Neural progenitor cell (in vitro differentiated cells): ENCODE measurements around the gene PTPRN2.

Experiments used
- EZH2 ChIP-seq: fragments of 200-600 bp; sonication (generic); IDR thresholded peaks from 2 replicates; pipeline ENCODE4 v1.6.1; 2017; ENCODE audit warnings: antibody characterized with exemption, mild to moderate bottlenecking, moderate library complexity
- TF ChIP-seq, protein P1 (sequence below): fragments of 200-600 bp; sonication (generic); IDR thresholded peaks from 2 replicates; pipeline ENCODE4 v1.5.1; 2017; ENCODE audit warnings: antibody characterized with exemption, mild to moderate bottlenecking

DNA sequence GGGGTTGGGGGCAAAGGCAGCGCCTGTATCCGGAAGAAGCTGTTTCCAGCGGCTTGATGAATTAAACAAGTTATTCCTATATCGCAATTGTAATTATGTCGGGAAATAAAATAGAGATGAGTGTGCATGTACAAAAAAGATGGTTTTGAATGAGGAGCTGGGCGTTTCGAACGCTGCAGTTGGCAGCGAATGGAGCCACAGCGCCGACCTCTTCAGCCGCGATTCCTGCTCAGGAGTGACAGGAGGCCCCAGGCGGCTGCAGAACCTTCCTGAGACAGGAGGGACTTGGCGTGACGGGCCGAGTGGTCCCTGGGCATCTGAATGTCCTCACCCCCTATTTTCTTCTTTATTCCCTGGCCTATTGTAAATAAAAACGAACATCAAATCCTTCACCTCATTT, 1065.9 kb downstream of the PTPRN2 start:
- TF ChIP-seq EZH2, result no peak
- TF ChIP-seq, protein P1, sequence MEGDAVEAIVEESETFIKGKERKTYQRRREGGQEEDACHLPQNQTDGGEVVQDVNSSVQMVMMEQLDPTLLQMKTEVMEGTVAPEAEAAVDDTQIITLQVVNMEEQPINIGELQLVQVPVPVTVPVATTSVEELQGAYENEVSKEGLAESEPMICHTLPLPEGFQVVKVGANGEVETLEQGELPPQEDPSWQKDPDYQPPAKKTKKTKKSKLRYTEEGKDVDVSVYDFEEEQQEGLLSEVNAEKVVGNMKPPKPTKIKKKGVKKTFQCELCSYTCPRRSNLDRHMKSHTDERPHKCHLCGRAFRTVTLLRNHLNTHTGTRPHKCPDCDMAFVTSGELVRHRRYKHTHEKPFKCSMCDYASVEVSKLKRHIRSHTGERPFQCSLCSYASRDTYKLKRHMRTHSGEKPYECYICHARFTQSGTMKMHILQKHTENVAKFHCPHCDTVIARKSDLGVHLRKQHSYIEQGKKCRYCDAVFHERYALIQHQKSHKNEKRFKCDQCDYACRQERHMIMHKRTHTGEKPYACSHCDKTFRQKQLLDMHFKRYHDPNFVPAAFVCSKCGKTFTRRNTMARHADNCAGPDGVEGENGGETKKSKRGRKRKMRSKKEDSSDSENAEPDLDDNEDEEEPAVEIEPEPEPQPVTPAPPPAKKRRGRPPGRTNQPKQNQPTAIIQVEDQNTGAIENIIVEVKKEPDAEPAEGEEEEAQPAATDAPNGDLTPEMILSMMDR, result no peak
